CD4-positive, alpha-beta T cell treated with Interleukin-15 for 1 hour (primary cell): ENCODE results near the gene RBM10.
A peak's percentile ranks its signal among the peaks of the same experiment; 100 is the strongest.

Source experiments
- DNase-seq: peaks from one replicate; pipeline ENCODE4 v3.0.0-alpha.2; 2020

The RBM10 gene

GRCh38 chrX:47218920-47219815, 74.1 kb downstream of the RBM10 start:
- peak; percentile 65 for DNase-seq

GRCh38 chrX:47221756-47222155, 76.7 kb downstream of the RBM10 start:
- DNase-seq: peak; percentile 16

- peak; percentile 16 for DNase-seq
Measured at GRCh38 chrX:47222751-47223350, 77.8 kb downstream of the RBM10 start.

GRCh38 chrX:47223476-47224250, 78.6 kb downstream of the RBM10 start:
- DNase-seq: peak; percentile 9

- peak; percentile 15 for DNase-seq
Measured at GRCh38 chrX:47224266-47224895, 79.4 kb downstream of the RBM10 start.

- no peak for DNase-seq
Measured at GRCh38 chrX:47224896-47225290, 79.9 kb downstream of the RBM10 start.

GRCh38 chrX:47226071-47226470, 81.0 kb downstream of the RBM10 start:
- no peak for DNase-seq

- DNase-seq: no peak
Measured at GRCh38 chrX:47226531-47227333, 81.7 kb downstream of the RBM10 start.

- DNase-seq: no peak
Measured at GRCh38 chrX:47227334-47227583, 82.2 kb downstream of the RBM10 start.

- no peak for DNase-seq
Measured at GRCh38 chrX:47228550-47229270, 83.7 kb downstream of the RBM10 start.

GRCh38 chrX:47229427-47229826, 84.4 kb downstream of the RBM10 start:
- DNase-seq: no peak

GRCh38 chrX:47230136-47230868, 85.3 kb downstream of the RBM10 start:
- no peak for DNase-seq

- DNase-seq: no peak
Measured at GRCh38 chrX:47231167-47231566, 86.1 kb downstream of the RBM10 start.

GRCh38 chrX:47232197-47232802, 87.3 kb downstream of the RBM10 start:
- DNase-seq: no peak

- DNase-seq: peak; percentile 81
Measured at GRCh38 chrX:47232803-47233332, 87.8 kb downstream of the RBM10 start, which contains the start of gene USP11. TSS of gene USP11 (plus strand) at chrX:47233009. CDS start at chrX:47233044, 35 bp downstream.

- peak; percentile 98 for DNase-seq
Measured at GRCh38 chrX:47233333-47234113, 88.5 kb downstream of the RBM10 start.

GRCh38 chrX:47234583-47234982, 89.6 kb downstream of the RBM10 start:
- no peak for DNase-seq

- DNase-seq: no peak
Measured at GRCh38 chrX:47235691-47236103, 90.7 kb downstream of the RBM10 start.
